Trophoblast cell (in vitro differentiated cells and primary cell): ENCODE measurements around the gene COPS8.

Source experiments
- DNase-seq, 2 donors: peaks; one replicate each; pipeline ENCODE4 v3.0.0-alpha.2; 2016
- H2AFZ ChIP-seq: 2 replicates; pipeline ENCODE4 v1.6.1; 2013; ENCODE audit warnings: low read length, moderate library complexity, mild to moderate bottlenecking; ENCODE audit not compliant: insufficient read depth, poor library complexity
- H2AK5ac ChIP-seq: 2 replicates; pipeline ENCODE4 v1.6.1; 2013; ENCODE audit warnings: mild to moderate bottlenecking, low read length
- H2BK120ac ChIP-seq: 2 replicates; pipeline ENCODE4 v1.6.1; 2013; ENCODE audit warnings: low read length, mild to moderate bottlenecking, moderate library complexity; ENCODE audit not compliant: insufficient read depth, poor library complexity
- H2BK12ac ChIP-seq: 2 replicates; pipeline ENCODE4 v1.6.1; 2013; ENCODE audit warnings: mild to moderate bottlenecking, low read length, moderate library complexity
- H2BK5ac ChIP-seq: 2 replicates; pipeline ENCODE4 v1.6.1; 2013; ENCODE audit warnings: low read length, low read depth, moderate library complexity, mild to moderate bottlenecking; ENCODE audit not compliant: poor library complexity
- H3K14ac ChIP-seq: 2 replicates; pipeline ENCODE4 v1.6.1; 2013; ENCODE audit warnings: mild to moderate bottlenecking, low read length
- H3K18ac ChIP-seq: 2 replicates; pipeline ENCODE4 v1.6.1; 2013; ENCODE audit warnings: mild to moderate bottlenecking, low read length
- H3K23ac ChIP-seq: 2 replicates; pipeline ENCODE4 v1.6.1; 2013; ENCODE audit warnings: low read length
- H3K27ac ChIP-seq: 2 replicates; pipeline ENCODE4 v1.5.1; 2013; ENCODE audit warnings: low read depth, mild to moderate bottlenecking, inconsistent platforms, low read length, moderate library complexity
- H3K27me3 ChIP-seq: 2 replicates; pipeline ENCODE4 v1.6.1; 2013; ENCODE audit warnings: inconsistent platforms, mild to moderate bottlenecking, low read length, moderate library complexity; ENCODE audit not compliant: insufficient read depth
- H3K36me3 ChIP-seq, 2 experiments: 1 replicate in 1 of 2; 2 replicates in 1 of 2; pipeline ENCODE4 v1.6.1; 2013; ENCODE audit warnings: low read length in 2 of 2, mild to moderate bottlenecking in 2 of 2, moderate library complexity in 1 of 2; ENCODE audit not compliant: insufficient read depth in 2 of 2, control insufficient read depth in 1 of 2
- H3K4ac ChIP-seq: 2 replicates; pipeline ENCODE4 v1.6.1; 2013; ENCODE audit warnings: low read depth, mild to moderate bottlenecking, low read length, moderate library complexity
- H3K4me1 ChIP-seq, 2 experiments: 1 replicate in 1 of 2; 2 replicates in 1 of 2; pipeline ENCODE4 v1.6.1; 2013; ENCODE audit warnings: low read length in 2 of 2, mild to moderate bottlenecking in 2 of 2, moderate library complexity in 1 of 2; ENCODE audit not compliant: insufficient read depth in 2 of 2, control insufficient read depth in 1 of 2
- H3K4me2 ChIP-seq: 2 replicates; pipeline ENCODE4 v1.6.1; 2013; ENCODE audit warnings: inconsistent platforms, mild to moderate bottlenecking, low read length, moderate library complexity
- H3K4me3 ChIP-seq: 2 replicates; pipeline ENCODE4 v1.5.1; 2013; ENCODE audit warnings: mild to moderate bottlenecking, low read depth, low read length, inconsistent platforms
- H3K79me1 ChIP-seq: one replicate; pipeline ENCODE4 v1.6.1; 2013; ENCODE audit warnings: low read length
- H3K79me2 ChIP-seq: 2 replicates; pipeline ENCODE4 v1.6.1; 2013; ENCODE audit warnings: low read length, mild to moderate bottlenecking; ENCODE audit not compliant: control insufficient read depth, insufficient read depth, poor library complexity
- H3K9ac ChIP-seq: 2 replicates; pipeline ENCODE4 v1.6.1; 2013; ENCODE audit warnings: mild to moderate bottlenecking, low read length
- H3K9me3 ChIP-seq: 2 replicates; pipeline ENCODE4 v1.6.1; 2013; ENCODE audit warnings: low read depth, mild to moderate bottlenecking, control low read depth, inconsistent platforms, low read length; ENCODE audit not compliant: insufficient read depth
- H4K12ac ChIP-seq: 2 replicates; pipeline ENCODE4 v1.6.1; 2013; ENCODE audit warnings: low read depth, mild to moderate bottlenecking, low read length, moderate library complexity
- H4K8ac ChIP-seq: 2 replicates; pipeline ENCODE4 v1.6.1; 2013; ENCODE audit warnings: low read depth, mild to moderate bottlenecking, low read length, moderate library complexity
- H4K91ac ChIP-seq: one replicate; pipeline ENCODE4 v1.6.1; 2013; ENCODE audit warnings: low read depth, mild to moderate bottlenecking, low read length, moderate library complexity
- WGBS: extraction: QIAGEN DNeasy Blood & Tissue Kit; methylation state at CpG from one replicate; pipeline ENCODE4 v1.1.7; 2013; ENCODE audit warnings: missing lambda C conversion rate; ENCODE audit not compliant: insufficient read length, insufficient coverage; ENCODE audit errors: extremely low coverage; 5-methylcytosine and 5-hydroxymethylcytosine counted together

Gene COPS8

DNA sequence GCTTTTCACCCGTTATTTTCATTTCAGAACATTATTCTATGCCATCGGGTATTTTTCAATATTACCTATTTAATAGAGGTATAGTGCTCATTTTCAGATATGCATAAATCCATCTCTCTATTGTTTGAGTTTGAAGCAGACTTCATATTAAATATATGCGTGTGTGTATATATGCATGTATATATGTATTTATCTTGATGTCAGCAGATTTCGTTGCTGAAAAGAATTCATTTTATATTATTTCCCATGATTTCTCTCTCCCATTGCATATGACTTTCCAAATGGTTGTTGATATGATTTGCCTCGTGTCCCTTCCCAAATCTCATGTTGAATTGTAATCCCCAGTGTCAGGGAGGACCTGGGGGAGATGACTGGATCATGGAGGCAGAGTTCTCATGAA is 28.6 kb upstream of the COPS8 start:
- Histone ChIP-seq H3K9ac (no peak overlapping the region), H3K4me2 (no peak overlapping the region), H3K27ac (no peak overlapping the region), H2BK120ac (peak overlapping the region; percentile 8), H3K79me2 (peaks cover 10% of the 10 kb centered on the region), H2AFZ (no peak overlapping the region), H2AK5ac (no peak overlapping the region), H3K79me1 (peaks cover 48% of the 10 kb centered on the region), H3K9me3 (no peaks in the 10 kb centered on the region), H2BK12ac (peak overlapping the region; percentile 54), H4K12ac (no peak overlapping the region), H4K91ac (peak overlapping the region; percentile 41), H3K4ac (no peak overlapping the region), H3K23ac (no peak overlapping the region), H3K4me3 (no peak overlapping the region), H4K8ac (no peak overlapping the region), H3K36me3 (no peaks in the 10 kb centered on the region), H3K14ac (no peak overlapping the region), H3K18ac (no peak overlapping the region), H3K27me3 (no peaks in the 10 kb centered on the region), H2BK5ac (peak overlapping the region; percentile 15), H3K4me1 (peaks cover 32 to 41% of the 10 kb centered on the region in 2 experiments)
- WGBS = no CpG with 5 or more reads among the region's 5 CpGs
- no peak for DNase-seq

DNA sequence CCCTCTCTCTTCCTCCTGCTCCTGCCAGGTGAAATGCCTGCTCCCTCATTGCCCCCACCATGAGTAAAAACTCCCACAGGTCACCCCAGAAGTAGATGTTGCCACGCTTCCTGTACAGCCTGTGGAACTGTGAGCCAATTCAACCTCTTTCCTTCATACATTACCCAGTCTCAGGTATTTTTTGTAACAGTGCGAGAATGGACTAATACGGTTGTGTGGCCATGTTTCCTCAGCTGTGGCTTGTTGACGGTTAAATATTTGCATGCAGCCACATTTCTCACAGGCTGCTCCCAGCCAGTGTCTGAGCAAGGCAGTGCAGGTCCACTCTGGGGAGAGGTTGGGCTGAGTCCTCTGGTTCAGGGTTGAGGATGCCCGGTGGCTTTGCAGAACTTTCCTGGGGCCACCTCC is 27.8 kb upstream of the COPS8 start:
- Histone ChIP-seq H3K27me3 (no peaks in the 10 kb centered on the region), H3K79me1 (peaks cover 44% of the 10 kb centered on the region), H2AFZ (no peak overlapping the region), H3K23ac (no peak overlapping the region), H3K4me3 (no peak overlapping the region), H4K91ac (peak overlapping the region; percentile 58), H4K8ac (no peak overlapping the region), H3K4me1 (peaks cover 33 to 42% of the 10 kb centered on the region in 2 experiments), H3K4me2 (no peak overlapping the region), H3K36me3 (no peaks in the 10 kb centered on the region), H2AK5ac (no peak overlapping the region), H3K27ac (no peak overlapping the region), H2BK5ac (peak overlapping the region; percentile 15), H3K9ac (no peak overlapping the region), H3K14ac (no peak overlapping the region), H2BK120ac (peak overlapping the region; percentile 8), H4K12ac (no peak overlapping the region), H3K18ac (peak overlapping the region; percentile 50), H3K9me3 (no peaks in the 10 kb centered on the region), H3K79me2 (peaks cover 10% of the 10 kb centered on the region), H2BK12ac (peak overlapping the region; percentile 8), H3K4ac (no peak overlapping the region)
- no peak for DNase-seq
- no CpG with 5 or more reads among the region's 5 CpGs for WGBS

DNA sequence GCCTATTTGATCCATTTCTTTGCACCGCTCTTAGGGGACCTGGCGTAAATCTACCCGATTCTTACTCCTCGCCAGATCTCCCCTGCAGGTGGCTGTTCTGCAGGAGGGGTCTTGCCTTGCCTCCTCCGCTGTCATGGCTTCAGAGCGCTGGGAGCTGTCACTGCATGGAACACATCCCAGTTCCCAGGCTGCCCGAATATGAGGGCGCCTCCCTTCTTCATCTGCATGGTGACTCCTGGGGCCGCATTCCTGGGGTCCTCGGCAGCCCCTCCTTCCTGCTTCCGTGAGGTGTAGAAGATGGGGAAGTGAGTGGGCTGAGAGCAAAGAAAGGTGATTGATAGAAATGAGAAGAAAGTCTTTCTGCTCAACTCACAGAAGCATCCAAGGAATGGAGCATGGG is 27.3 kb upstream of the COPS8 start:
- no peak overlapping the region for H3K4me3 ChIP-seq
- no peak for DNase-seq
- H3K4ac ChIP-seq = no peak overlapping the region
- peak overlapping the region; percentile 69 for H2BK12ac ChIP-seq
- H4K8ac ChIP-seq = no peak overlapping the region
- H3K79me1 ChIP-seq = peaks cover 42% of the 10 kb centered on the region
- H2BK5ac ChIP-seq = no peak overlapping the region
- no peak overlapping the region for H3K23ac ChIP-seq
- H3K9me3 ChIP-seq = no peaks in the 10 kb centered on the region
- H4K91ac ChIP-seq = peak overlapping the region; percentile 58
- H3K36me3 ChIP-seq = no peaks in the 10 kb centered on the region
- peak overlapping the region; percentile 22 for H3K14ac ChIP-seq
- H2AK5ac ChIP-seq = peak overlapping the region; percentile 62
- no peak overlapping the region for H4K12ac ChIP-seq
- H3K27ac ChIP-seq = no peak overlapping the region
- H3K9ac ChIP-seq = no peak overlapping the region
- no peak overlapping the region for H3K18ac ChIP-seq
- H3K4me1 ChIP-seq = peaks cover 31 to 41% of the 10 kb centered on the region in 2 experiments
- no CpG with 5 or more reads among the region's 11 CpGs for WGBS
- H3K27me3 ChIP-seq = no peaks in the 10 kb centered on the region
- H3K79me2 ChIP-seq = peaks cover 10% of the 10 kb centered on the region
- peak overlapping the region; percentile 10 for H2BK120ac ChIP-seq
- no peak overlapping the region for H3K4me2 ChIP-seq
- no peak overlapping the region for H2AFZ ChIP-seq

DNA sequence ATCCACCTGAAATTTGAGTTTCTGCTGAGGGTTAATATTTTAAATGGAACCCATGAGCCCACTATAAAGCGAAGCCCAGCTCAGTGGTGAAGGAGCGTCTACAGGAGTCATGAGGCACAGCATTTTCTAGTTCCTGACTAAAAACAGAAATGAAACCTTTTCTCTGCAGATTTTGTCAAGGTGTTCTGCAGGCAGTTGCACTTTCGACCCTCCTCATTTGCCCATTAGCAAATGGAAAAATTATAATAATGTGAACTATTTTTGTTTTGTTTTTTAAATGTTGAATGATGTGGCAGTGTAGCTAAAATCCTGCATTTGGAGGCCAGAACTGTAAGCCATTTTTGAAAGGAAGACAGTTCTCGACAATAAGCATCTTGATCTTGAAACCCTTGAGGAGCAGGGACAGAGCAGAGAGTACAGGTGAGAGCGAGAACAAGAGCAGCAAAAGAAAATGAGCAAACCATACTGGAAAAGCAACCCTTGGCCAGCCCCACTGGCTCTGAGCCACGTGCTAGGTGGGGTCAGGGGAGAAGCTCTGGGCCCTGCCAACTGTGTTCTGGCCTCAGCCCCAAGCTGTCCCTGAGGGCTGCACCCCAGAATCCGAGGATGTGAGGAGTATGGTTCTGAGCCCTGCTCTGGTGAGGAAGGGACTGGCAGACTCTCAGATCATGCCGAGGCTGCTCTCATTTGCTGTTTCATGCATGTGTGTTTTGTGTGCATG is 26.4 kb upstream of the COPS8 start:
- peak overlapping the region; percentile 44 for H3K4ac ChIP-seq
- H3K79me1 ChIP-seq = peaks cover 35% of the 10 kb centered on the region
- no peaks in the 10 kb centered on the region for H3K27me3 ChIP-seq
- H3K36me3 ChIP-seq = no peaks in the 10 kb centered on the region
- H4K91ac ChIP-seq = peak overlapping the region; percentile 82
- H3K27ac ChIP-seq = no peak overlapping the region
- H3K79me2 ChIP-seq = peaks cover 8% of the 10 kb centered on the region
- H3K9me3 ChIP-seq = no peaks in the 10 kb centered on the region
- H3K23ac ChIP-seq = no peak overlapping the region
- no peak overlapping the region for H4K12ac ChIP-seq
- DNase-seq = no peak
- H3K4me2 ChIP-seq = no peak overlapping the region
- no CpG with 5 or more reads among the region's 8 CpGs for WGBS
- no peak overlapping the region for H3K4me3 ChIP-seq
- H2AK5ac ChIP-seq = peak overlapping the region; percentile 95
- peak overlapping the region; percentile 91 for H2BK12ac ChIP-seq
- H3K14ac ChIP-seq = peak overlapping the region; percentile 55
- no peak overlapping the region for H2BK5ac ChIP-seq
- H2BK120ac ChIP-seq = peak overlapping the region; percentile 50
- H3K18ac ChIP-seq = peak overlapping the region; percentile 39
- no peak overlapping the region for H3K9ac ChIP-seq
- H2AFZ ChIP-seq = no peak overlapping the region
- H4K8ac ChIP-seq = no peak overlapping the region
- H3K4me1 ChIP-seq = peaks cover 28 to 32% of the 10 kb centered on the region in 2 experiments
